GM12801 (cell line): Measurements from ENCODE around the gene FCRL2.

Experiments used
- TF ChIP-seq, protein P1 (sequence below): IDR thresholded peaks from one replicate; pipeline ENCODE4 v1.5.1; 2011; ENCODE audit warnings: control low read depth; ENCODE audit not compliant: insufficient read length; ENCODE audit errors: extremely low read depth

FCRL2 gene

DNA sequence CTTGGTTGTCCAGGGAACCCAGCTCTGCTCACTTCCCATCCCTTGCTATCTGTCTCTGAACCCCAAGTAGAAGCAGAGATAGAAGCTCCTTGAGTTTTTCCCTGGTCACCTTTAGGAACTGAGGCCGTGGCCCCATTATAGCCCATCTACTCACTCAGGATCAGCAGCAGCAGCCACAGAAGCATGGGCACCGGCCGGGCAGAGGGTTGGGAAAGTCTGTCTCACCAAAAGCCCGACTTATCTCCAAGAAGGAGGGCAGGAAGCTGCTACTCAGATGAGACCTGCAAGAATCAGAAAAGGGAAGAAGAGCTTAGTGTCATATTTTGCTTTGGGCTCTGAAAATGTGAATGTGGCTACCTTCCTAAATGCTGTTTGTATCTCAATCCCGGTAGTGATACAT lies 76.6 kb downstream of the FCRL2 start:
- TF ChIP-seq, protein P1, sequence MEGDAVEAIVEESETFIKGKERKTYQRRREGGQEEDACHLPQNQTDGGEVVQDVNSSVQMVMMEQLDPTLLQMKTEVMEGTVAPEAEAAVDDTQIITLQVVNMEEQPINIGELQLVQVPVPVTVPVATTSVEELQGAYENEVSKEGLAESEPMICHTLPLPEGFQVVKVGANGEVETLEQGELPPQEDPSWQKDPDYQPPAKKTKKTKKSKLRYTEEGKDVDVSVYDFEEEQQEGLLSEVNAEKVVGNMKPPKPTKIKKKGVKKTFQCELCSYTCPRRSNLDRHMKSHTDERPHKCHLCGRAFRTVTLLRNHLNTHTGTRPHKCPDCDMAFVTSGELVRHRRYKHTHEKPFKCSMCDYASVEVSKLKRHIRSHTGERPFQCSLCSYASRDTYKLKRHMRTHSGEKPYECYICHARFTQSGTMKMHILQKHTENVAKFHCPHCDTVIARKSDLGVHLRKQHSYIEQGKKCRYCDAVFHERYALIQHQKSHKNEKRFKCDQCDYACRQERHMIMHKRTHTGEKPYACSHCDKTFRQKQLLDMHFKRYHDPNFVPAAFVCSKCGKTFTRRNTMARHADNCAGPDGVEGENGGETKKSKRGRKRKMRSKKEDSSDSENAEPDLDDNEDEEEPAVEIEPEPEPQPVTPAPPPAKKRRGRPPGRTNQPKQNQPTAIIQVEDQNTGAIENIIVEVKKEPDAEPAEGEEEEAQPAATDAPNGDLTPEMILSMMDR = no peak

DNA sequence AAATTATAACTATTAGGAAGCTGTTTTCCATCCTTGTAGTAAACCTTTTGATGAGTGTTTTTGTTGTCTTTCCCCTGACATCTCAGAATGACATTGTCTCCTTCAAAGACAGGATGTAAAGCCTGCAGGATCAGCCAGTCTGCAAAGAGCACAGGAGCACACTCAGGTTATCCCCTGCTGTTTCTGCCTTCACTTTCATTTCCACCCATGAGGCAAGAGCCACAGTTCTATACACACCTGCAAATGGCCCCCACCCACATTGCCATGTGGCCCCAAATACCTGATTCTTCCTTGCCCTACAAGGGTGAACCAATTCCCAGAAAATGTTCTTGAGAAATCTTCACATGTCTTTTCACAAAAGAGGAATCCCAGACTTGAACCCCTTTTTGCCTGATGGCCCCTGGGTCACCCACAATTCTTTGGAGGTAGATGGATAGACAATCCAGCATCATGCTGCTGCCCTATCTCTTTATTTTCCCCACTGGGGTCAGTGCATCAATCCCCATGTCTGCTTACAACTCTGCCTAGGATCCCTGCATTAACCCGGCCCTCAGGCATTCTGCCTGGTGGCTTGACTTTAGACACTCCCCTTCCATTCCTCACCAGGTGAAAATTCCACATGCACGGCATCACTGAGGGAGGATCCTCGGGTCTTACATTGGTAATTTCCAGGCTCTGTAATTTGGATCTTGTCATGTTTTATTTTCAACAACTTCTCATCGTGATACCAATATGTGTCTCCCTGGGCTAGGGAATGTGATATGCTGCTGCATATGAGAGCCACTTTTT lies 79.0 kb downstream of the FCRL2 start:
- TF ChIP-seq, protein P1 = no peak

DNA sequence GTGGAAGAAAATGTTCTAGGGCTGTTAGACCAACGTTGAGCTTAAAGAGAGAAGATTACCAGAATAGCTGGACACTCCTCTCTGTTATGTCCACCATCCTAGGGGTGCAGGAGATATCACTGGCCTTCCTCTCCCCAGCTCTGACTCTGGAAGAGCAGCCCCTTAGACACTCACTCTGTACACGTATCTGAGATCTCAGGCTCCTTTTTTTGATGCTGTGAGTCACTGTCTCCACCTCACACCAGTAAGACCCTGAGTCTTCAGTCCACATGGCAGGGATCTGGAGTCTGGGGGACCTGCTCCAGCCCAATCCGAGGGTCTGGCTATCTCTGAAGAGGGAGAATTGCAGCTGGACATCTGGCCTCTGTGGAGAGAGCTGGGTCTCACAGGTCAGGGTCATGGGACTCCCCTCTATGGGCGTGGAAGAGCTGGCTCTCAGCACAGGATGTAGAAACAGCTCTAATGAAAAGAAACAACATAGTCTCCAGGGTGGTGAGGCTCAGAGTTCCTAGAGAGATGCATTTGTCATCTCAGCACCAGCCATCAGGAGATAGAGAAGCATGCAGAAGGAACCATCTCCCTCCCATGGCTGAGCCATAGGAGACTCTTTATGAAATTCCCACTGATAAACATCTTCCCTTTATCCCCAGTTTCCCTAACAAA lies 79.8 kb downstream of the FCRL2 start:
- TF ChIP-seq, protein P1 = no peak
